SHP77 treated with DMSO at 0.1 percent for 48 hours (cell line): ENCODE measurements around the gene RAD51C.
"Not testable (repeated sequence)": the region's sequence is repeated elsewhere in the genome, so short reads cannot be mapped to it uniquely, and the experiment has no call there.

Experiments used
- DNase-seq: peaks from one replicate; lab custom pipeline; 2025; lab: John Stamatoyannopoulos, UW

Gene RAD51C

DNA sequence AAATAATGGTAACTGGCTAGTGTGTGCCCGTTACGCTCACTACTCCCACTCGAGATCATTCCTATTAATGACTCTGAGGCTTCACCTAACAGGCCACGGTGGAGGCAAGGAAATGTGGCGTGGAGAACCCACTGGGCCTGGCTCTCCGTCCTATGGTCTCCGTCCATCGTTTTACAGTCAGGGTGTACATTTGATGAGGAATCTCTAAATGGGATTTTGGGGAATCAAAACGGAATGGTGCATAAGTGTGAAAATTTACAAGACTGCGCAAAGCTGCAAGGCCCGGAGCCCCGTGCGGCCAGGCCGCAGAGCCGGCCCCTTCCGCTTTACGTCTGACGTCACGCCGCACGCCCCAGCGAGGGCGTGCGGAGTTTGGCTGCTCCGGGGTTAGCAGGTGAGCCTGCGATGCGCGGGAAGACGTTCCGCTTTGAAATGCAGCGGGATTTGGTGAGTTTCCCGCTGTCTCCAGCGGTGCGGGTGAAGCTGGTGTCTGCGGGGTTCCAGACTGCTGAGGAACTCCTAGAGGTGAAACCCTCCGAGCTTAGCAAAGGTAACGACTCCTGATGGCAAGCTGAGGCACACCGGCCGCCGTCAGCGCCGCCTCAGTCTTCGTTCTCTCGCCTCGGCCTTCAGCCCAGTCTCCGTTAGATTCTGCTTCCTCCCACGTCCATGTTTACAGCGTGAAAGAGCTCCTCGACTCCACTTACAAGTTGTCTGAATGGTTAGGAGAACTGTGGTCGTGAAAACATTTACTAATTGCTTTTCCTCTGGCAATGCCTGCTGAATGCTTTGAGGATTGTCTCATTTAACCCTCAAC is at the start of gene RAD51C:
RAD51C (plus strand) TSS at position 364 of the 817 bp plus-strand sequence; CDS start at position 406, 42 bp downstream.
- DNase-seq: peak; percentile 78

DNA sequence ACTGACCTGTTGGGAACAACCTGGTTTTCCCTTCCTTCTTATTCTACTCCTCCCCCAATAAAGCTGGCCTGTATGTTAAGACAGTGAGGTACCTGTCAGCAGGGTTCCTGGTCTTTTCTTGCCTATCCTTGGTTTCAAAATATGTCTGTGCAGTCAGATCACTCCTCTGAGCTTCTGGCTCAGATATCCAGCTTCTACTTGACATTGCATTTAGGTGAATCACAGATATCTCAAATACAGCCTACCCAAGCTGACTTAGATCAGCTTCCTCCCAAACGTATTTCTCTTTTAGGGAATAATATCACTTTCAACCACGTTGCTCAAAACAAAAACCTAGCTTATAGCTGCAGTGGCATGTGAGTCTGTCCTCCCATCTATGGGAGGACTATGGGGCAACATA is 49.3 kb upstream of the RAD51C start:
- no peak for DNase-seq

DNA sequence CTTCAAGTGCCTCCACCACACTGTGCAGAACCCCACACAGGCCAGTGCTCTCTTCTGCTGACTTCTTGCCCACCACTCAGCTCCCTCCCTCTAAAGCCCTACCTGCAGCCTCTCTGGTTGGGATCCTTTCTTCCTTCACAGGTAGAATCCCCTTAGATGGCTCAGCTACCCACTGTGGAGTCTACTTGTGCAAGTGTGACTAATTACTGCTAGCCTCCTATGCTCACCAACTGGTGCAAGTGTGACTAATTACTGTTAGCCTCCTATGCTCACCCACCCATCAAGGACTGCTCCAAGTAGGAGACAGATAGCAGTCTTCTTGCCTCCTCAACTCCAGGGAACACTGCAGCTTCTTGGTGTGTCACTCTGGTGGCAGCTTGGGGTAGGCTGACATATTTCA is 44.2 kb upstream of the RAD51C start:
- no peak for DNase-seq

DNA sequence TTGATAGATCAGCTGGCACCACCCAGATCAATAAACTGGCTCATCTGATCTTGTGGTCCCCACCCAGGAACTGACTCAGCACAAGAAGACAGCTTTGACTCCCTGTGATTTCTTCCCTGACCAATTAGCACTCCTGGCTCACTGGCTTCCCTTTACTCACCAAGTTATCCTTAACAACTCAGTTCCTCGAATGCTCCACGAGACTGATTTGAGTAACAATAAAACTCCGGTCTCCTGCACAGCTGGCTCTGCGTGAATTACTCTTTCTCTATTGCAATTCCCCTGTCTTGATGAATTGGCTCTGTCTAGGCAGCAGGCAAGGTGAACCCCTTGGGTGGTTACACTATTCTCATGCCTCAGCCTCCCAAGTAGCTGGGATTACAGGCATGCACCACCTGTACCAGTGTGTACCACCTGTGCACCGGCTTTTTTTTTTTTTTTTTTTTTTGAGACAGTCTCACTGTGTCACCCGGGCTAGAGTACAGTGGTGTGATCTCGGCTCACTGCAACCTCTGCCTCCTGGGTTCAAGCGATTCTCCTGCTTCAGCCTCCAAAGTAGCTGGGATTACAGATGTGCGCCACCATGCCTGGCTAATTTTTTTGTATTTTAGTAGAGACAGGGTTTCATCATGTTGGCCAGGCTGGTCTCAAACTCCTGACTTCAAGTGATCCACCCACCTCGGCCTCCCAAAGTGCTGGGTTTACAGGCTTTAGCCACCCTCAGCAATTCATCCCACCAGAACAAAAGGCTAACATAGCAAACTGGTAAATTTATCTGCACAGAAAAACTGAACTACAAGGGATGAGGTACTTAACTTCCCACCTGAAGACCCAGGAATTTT is 34.2 kb upstream of the RAD51C start:
- DNase-seq: not testable (repeated sequence)

DNA sequence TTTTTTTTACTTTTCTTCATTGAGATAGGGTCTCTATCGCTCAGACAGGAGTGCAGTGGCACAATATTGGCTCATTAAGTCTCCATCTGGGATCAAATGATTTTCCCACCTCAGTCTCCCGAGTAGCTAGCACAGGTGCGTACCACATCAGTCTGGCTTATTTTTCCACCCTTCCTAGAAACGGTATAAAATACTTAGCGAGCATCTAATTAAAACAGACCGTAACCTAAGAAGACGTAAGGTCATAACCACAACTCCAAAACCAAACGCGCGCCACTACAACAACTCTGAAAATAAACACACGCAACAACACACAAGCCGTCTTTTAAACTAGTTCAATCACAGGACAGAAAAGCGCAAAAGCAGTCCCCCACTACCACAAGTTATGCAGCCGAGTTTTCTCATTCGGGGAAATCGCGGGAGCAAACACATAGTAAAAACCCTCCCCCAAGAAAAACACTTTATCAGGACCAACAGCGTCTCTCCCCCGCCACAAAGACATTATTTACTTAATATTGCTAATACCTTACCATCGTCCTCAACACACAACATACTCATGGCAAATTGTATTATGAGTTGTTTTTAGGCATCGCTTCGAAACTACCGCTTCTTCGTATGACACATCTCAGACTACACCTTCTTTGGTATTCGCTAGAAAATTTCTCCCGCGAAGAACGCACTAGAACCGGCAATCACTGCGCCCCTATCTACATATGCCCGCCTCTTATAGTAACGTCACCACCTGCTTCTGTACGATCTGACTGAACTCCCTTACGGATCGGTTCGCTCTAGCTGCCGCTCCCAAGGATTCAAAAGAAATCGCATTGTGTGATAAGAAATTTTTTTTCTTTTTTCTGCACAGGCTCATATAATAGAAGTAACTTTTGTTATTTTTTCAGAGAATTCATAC is 33.3 kb upstream of the RAD51C start:
- peak; percentile 75 for DNase-seq

DNA sequence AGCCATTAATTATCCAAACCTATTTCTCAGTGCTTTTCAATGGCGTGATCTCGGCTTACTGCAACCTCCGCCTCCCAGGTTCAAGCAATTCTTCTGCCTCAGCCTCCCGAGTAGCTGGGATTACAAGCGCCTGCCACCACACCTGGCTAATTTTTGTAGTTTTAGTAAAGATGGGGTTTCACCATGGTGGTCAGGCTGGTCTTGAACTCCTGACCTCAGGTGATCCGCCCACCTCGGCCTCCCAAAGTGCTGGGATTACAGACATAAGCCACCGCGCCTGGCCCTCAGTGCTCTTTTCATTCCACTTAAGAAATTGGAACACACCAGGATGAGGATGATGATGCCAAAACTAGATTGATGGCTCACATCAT is 32.7 kb upstream of the RAD51C start:
- not testable (repeated sequence) for DNase-seq

DNA sequence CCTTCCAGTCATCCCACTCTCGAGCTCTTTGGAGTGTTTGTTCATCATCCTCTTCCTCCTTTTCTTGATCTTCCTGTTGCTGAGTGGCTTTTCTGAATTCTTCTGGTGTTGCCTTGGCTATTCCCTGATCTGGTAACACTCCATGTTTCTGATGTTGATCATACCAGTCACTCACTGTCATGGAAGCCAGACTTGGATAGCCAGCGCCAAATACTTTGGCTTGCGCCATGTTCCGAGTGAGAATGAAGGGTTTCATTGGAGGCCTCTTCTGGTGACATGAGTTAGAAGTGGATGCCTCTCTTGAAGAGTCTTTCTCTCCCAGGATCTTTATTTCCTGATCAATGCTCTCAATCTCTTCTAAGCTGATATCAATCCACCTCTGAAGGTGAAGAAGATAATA is 31.8 kb upstream of the RAD51C start:
- DNase-seq: no peak

DNA sequence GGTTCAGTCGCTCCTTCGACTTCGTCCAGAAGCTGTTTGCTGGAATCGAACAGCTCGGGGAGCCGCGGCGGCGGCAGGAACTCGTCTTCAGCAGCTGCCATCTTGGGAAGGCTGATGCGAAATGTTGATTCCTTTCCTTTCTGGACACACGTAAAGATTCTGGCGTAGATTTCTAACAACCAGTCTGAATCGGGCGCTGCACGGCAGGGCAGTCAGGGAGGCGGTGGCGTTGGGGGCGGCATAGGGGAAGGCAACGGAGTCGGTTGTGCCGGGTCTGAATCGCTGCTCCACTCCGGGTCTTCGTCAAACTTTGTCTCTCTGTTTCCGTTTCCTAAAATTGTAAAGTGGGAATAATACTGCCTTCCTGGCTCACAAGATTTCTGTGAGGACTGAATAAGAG is 30.9 kb upstream of the RAD51C start:
- DNase-seq: no peak

DNA sequence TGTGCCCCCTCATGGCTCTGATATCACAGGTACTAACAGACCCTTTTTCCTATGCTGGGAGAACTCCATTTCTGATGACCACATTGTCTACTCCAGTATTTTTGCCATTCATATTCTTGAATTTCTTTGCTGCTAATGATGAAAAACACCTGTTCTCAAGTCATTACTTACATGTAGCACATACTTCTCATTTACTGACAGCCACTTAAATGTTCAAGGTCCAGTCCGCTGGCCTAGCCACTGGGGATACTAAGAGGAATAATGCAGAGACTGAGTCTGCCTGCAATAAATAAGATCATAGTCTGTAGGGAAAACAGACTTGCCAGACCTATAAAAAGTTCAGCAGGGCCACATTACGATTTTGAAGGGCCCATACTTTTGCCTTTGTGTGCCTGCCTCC is 28.1 kb upstream of the RAD51C start:
- DNase-seq: no peak

DNA sequence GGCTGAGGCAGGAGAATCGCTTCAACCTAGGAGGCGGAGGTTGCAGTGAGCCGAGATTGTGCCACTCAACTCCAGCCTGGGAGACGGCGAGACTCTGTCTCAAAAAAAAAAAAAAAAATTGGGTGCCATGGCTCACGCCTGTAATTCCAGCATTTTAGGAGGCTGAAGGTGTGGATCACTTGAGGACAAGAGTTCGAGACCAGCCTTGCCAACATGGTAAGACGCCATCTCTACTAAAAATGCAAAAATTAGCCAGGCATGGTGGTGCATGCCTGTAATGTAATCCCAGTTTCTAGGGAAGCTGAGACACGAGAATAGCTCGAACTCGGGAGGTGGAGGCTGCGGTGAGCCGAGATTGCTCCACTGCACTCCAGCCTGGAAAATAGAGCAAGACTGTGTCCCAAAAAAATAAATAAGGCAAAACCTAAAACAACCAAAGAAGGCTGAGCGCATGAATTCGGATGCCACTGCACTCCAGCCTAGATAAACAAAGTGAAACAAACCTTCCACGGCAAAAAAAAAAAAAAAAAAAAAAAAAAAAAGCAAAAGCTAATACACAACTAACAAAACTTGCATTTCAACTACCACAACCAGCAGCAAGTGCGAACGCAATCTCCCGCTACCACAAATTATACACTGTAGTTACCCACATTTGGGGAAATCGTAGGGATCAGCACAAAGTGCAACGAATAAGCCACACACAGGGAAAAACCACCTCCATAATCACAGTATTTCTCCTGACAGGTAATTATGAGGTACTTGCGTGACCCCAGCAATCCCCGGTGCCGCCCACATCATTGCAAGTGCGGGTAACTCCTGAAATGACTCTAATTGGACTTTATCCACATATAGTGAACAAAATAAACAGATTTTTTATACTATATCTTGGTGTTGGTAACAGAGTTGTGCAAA is 26.2 kb upstream of the RAD51C start:
- DNase-seq: peak; percentile 28

DNA sequence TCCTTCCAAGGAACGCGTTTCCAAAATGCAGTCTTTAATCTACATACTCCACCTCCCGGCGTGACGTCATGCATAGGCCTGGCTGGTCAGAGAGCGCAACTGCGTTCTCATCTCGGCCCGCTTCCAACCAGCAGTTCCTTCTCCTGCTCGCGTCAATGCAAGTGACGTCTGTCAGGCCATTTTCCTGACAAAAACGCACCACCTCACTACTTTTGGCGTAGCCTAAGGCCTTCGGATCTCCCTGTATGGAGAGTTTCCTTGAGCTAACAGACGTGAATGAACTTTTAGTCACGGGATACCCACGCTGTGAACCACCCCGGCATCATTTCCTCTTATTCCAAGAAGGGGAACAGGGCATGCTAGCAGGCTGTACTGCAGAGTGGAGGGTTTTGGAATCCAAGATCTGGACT is 25.5 kb upstream of the RAD51C start:
- DNase-seq: peak; percentile 71

DNA sequence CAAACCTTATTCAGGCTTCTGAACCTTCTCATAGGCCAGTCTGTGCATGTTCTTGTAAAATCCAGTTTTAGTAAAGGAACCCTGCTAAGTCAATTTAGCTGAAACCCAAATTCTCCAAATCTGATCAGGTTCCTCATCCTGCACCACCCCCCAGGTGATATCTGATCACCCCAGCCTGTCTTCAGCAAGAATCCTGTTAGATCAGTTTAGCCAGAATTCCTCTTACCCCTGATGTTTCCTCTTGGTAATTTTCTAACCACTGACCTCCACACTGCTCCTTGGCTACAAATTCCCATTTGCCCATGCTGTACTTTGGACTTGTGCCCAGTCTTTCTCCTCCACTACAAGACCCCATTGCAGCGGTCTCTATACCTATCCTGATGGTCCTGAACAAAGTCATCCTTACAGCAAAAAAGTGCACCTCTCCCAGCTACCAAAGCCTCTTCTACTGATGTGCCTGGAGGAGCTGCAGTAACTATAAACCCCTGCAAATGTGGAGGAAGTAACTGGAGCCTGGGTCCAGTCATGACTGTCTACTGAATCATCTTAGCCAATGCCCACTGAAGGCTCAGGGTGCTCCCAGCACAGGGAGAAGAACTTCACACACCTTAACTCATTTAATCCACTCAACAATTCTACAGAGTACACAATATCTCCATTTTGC is 24.3 kb upstream of the RAD51C start:
- DNase-seq: no peak

DNA sequence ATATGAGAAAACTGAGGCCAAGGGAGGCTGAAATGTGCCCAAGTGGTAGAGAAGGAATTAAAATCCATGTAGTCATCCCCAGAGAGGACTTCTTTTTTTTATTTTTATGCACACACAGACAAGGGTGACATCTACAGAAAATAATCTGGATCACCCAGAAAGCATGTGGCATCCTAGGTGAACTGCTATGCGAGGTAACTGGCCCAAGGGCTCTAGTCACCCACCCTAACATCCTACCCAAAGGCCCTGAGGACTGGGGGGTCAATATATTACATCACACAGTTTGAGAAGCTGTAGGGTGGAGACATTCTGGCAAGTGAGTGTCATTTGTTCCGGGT is 23.8 kb upstream of the RAD51C start:
- no peak for DNase-seq

DNA sequence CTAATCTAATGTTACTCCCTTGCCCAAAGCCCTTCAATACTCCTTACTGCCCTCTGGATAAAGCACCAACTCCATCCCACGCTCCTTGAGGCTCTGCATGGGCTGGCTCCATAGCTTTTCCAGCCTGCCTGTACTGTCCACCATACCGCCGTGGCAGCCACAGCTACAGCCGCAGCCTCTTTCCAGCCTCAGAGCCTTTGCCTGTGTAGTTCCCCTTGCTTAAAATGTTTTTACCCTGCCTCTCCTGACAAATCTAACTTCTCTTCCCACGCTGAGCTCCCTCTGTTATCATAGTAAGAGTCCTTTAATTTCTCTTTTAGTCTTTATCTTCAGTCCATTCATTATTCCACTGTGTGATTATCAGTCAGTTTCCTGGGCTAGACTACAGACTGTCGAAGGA is 22.5 kb upstream of the RAD51C start:
- no peak for DNase-seq

DNA sequence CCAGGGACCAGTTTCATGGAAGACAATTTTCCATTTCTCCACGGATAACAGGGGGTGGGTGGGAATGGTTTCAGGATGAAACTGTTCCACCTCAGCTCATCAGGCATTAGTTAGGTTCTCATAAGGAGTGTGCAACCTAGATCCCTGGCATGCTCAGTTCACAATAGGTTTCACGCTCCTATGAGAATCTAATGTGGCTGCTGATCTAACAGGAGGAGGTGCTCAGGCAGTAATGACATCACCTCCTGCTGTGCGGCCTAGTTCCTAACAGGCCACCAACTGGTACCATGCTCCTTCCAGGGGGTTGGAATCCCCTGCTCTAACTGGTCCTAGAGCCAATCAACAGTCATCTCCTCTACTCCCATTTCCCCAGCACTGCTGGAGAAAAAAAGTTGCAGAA is 20.4 kb upstream of the RAD51C start:
- DNase-seq: no peak

DNA sequence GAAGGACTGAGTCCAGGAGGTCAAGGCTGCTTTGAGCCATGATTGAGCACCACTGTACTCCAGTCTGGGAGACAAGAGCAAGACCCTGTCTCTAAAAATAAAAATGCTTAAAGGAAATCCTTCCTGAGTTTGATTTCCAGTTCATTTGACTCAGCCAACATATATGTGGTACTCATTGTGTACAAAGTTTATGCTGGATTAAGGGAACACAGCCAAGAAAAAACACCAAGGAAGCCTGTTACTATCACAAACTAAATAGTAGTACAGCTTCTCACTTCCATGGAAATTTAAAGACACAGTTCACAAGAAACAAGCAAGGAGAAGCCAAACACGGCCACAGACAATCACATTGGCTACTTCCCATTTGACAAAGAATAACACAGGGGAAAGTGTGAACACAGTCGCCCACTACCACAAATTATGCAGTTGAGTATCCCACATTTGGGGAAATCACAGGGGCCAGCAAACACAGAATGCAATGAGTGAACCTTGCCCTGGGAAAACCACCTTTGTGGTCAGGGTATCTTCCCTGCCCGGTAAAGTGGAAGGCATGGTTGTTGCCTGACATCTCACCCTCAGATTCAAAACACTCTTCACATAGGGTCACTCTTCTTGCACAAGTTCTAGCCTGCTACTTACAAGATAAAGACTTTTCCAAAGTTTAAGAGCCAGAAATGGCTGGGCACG is 15.1 kb upstream of the RAD51C start:
- no peak for DNase-seq

DNA sequence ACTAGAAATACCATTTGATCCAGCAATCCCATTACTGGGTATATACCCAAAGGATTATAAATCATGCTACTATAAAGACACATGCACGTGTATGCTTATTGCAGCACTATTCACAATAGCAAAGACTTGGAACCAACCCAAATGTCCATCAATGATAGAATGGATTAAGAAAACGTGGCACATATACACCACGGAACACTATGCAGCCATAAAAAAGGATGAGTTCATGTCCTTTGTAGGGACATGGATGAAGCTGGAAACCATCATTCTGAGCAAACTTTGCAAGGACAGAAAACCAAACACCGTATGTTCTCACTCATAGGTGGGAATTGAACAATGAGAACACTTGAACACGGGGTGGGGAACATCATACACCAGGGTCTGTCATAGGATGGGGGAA is 14.1 kb upstream of the RAD51C start:
- not testable (repeated sequence) for DNase-seq

DNA sequence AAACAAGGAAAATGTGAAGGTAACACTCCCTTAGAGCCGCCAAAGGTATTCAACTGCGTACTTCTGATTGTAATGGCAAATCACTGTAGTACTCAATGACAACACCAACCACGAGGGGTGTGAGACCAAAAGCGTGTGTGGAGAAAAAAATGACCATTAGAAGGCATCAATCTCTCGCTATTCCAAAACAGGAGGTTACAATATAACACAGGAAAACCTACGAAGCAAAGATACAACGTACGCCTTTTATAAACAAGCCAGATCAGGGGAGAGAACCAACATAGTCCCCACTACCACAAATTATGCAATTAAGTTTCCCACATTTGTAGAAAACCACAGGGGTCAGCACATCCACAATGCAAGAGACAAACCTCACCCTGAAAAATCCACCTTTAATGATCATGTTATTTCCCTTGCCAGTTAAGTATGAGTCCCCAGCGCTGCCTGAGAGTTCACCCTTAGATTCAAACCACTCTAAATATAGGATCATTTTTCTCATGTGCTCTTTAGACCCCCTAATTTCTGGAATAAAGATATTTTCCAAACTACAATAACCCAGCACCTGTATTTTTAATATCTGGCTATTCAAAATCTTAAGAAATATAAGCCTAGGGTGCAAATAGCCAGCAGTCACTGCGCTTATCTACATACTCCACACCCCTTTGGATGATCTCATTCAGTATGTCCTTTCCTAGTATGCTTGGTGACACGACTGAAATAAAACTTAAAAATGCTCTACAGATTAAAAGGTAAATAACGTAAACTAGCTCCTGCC is 13.0 kb upstream of the RAD51C start:
- DNase-seq: peak; percentile 89

DNA sequence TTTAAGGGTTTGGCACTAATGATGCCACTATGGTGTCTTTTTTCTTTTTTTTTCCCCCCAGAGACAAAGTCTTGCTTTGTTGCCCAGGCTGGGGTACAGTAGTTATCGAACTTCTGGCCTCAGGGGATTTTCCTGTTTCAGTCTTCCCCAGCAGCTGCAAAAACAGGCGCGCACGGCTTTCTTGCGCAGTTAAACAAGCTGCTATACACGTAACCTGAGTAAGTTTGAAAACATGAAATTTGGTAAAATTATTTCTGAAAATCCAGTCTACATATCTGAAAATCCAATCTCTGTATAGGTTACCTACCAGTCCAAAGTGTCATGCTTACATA is 12.4 kb upstream of the RAD51C start:
- no peak for DNase-seq
